K562 (cell line): ENCODE data around the gene PRR5. TPM values are rescaled to one million over a fixed set of nuclear protein-coding genes. Genes with fewer than 3 reads are reported as not detected.

Experiments used
- ATAC-seq: fragments of 200-7000 bp; cut with Tn5 transposase; 3 replicates; pipeline ENCODE4 v1.9.1; 2020; ENCODE audit warnings: moderate library complexity
- BruUV-seq: library from RNA; stranded (reverse); fragments of 400-500 nt; replicated peaks from 2 replicates; lab custom pipeline; 2021; lab: Mats Ljungman, UMichigan
- CTCF ChIA-PET: fragments of 300-600 bp; formaldehyde crosslinking; extraction: SDS; loops from one replicate; lab custom pipeline; 2021; ENCODE audit warnings: low intra/inter-chr PET ratio; lab: Yijun Ruan, JAX
- POLR2A ChIA-PET: fragments of 300-600, 350-650 bp; sonication (Branson Sonifier 250); formaldehyde crosslinking; extraction: SDS; loops from one replicate; lab custom pipeline; 2021; ENCODE audit warnings: antibody characterized with exemption, inconsistent platforms; lab: Yijun Ruan, JAX
- DNase-seq, 4 experiments: peaks; one replicate each; pipeline versions ENCODE4 v3.0.0 to v3.0.0-alpha.2; 2011 to 2018; ENCODE audit warnings: low spot score in 3 of 4, mixed read lengths in 3 of 4; ENCODE audit errors: extremely low read depth in 1 of 4
- FAIRE-seq: peaks from 2 replicates; lab custom pipeline; 2011; peaks lifted over from hg19 to GRCh38; lab: Jason Lieb, UNC
- H2AFZ ChIP-seq: 2 replicates; pipeline ENCODE4 v1.6.0; 2011; ENCODE audit warnings: low read depth, low read length, control low read depth, inconsistent platforms
- H3K27ac ChIP-seq: fragments of 200-600 bp; 3 replicates; pipeline ENCODE4 v1.8.0; 2011; ENCODE audit warnings: low read depth, mild to moderate bottlenecking, control low read depth, inconsistent platforms, low read length, moderate library complexity, mixed read lengths; ENCODE audit errors: extremely low read depth
- H3K27me3 ChIP-seq, 2 experiments: fragments of 300-600 bp in 1 of 2; 2 replicates in 1 of 2; 3 replicates in 1 of 2; pipeline versions ENCODE4 v1.6.0 to v1.8.0; 2011; ENCODE audit warnings: inconsistent platforms in 2 of 2, low read length in 2 of 2, mild to moderate bottlenecking in 1 of 2, mixed read lengths in 1 of 2, moderate library complexity in 1 of 2; ENCODE audit not compliant: control insufficient read depth in 2 of 2, insufficient read depth in 2 of 2
- H3K36me3 ChIP-seq: fragments of 300-600 bp; 3 replicates; pipeline ENCODE4 v1.8.0; 2011; ENCODE audit warnings: mild to moderate bottlenecking, low read length, inconsistent platforms; ENCODE audit not compliant: control insufficient read depth, insufficient read depth
- H3K4me1 ChIP-seq, 2 experiments: fragments of 200-600 bp in 1 of 2; replicated peaks in 1 of 2; 2 replicates in 1 of 2; 3 replicates in 1 of 2; pipeline versions ENCODE4 v1.5.1 to v1.8.0; 2011; ENCODE audit warnings: inconsistent platforms in 2 of 2, low read length in 2 of 2, mild to moderate bottlenecking in 1 of 2, mixed read lengths in 1 of 2, moderate library complexity in 1 of 2; ENCODE audit not compliant: control insufficient read depth in 2 of 2, insufficient read depth in 2 of 2
- H3K4me2 ChIP-seq: 2 replicates; pipeline ENCODE4 v1.6.1; 2011; ENCODE audit warnings: low read length, control low read depth, inconsistent platforms, mixed read lengths; ENCODE audit not compliant: insufficient read depth
- H3K4me3 ChIP-seq: fragments of 200-600 bp; sonication (generic), shearing (Covaris generic); 2 replicates; pipeline ENCODE4 v1.5.1; 2016; ENCODE audit warnings: control low read depth, inconsistent platforms
- H3K79me2 ChIP-seq: fragments of 200-600 bp; 3 replicates; pipeline ENCODE4 v1.8.0; 2011; ENCODE audit warnings: low read length, inconsistent platforms; ENCODE audit not compliant: control insufficient read depth, insufficient read depth
- H3K9ac ChIP-seq, 2 experiments: 2 replicates each; pipeline versions ENCODE4 v1.6.0 to v1.6.1; 2011; ENCODE audit warnings: low read depth in 2 of 2, low read length in 2 of 2, control low read depth in 1 of 2, inconsistent platforms in 1 of 2, mild to moderate bottlenecking in 1 of 2, mixed read lengths in 1 of 2; ENCODE audit not compliant: insufficient read depth in 1 of 2
- H3K9me1 ChIP-seq: one replicate; pipeline ENCODE4 v1.6.0; 2011; ENCODE audit warnings: inconsistent platforms, mild to moderate bottlenecking, low read length, moderate library complexity; ENCODE audit not compliant: control insufficient read depth, insufficient read depth
- H3K9me3 ChIP-seq: replicated peaks from 2 replicates; pipeline ENCODE4 v1.5.1; 2011; ENCODE audit warnings: low read depth, low read length, inconsistent platforms; ENCODE audit not compliant: control insufficient read depth, insufficient read depth
- H4K20me1 ChIP-seq: replicated peaks from 2 replicates; pipeline ENCODE4 v1.6.1; 2011; ENCODE audit warnings: low read length, inconsistent platforms, mixed read lengths; ENCODE audit not compliant: control insufficient read depth, insufficient read depth
- BHLHE40 ChIP-seq: IDR thresholded peaks from 2 replicates; pipeline ENCODE4 v1.6.1; 2011; ENCODE audit warnings: low read length, improper control_type of control experiment
- PCBP2 ChIP-seq: fragments of 200-400 bp; formaldehyde crosslinking; IDR thresholded peaks from 2 replicates; pipeline ENCODE4 v1.6.1; 2018; ENCODE audit warnings: low read length, low read depth, mild to moderate bottlenecking, moderate library complexity; ENCODE audit not compliant: poor library complexity, severe bottlenecking
- PHTF2 ChIP-seq: fragments of 250-450 bp; sonication (Bioruptor Pico); IDR thresholded peaks from 2 replicates; pipeline ENCODE4 v1.5.0; 2021; ENCODE audit warnings: mild to moderate bottlenecking
- RBM22 ChIP-seq: fragments of 200-400 bp; formaldehyde crosslinking; IDR thresholded peaks from 2 replicates; pipeline ENCODE4 v1.6.1; 2018; ENCODE audit warnings: low read length, low read depth; ENCODE audit not compliant: poor library complexity, severe bottlenecking
- RCOR1 ChIP-seq, 2 experiments: IDR thresholded peaks; 2 replicates each; pipeline ENCODE4 v1.6.1; 2012; ENCODE audit warnings: low read depth in 2 of 2, low read length in 2 of 2, borderline replicate concordance in 1 of 2, improper control_type of control experiment in 1 of 2
- SMAD1 ChIP-seq: fragments of 150-350 bp; IDR thresholded peaks from 2 replicates; pipeline ENCODE4 v1.6.1; 2014; ENCODE audit warnings: low read length, low read depth; ENCODE audit not compliant: partially characterized antibody
- SOX6 ChIP-seq: fragments of 450-650 bp; IDR thresholded peaks from 2 replicates; pipeline ENCODE4 v1.6.1; 2014; ENCODE audit warnings: mild to moderate bottlenecking
- YY1 ChIP-seq, 3 experiments: IDR thresholded peaks; 2 replicates each; pipeline ENCODE4 v1.6.1; 2011; ENCODE audit warnings: low read length in 2 of 3, mild to moderate bottlenecking in 2 of 3, moderate library complexity in 2 of 3, borderline replicate concordance in 1 of 3, control low read depth in 1 of 3, low read depth in 1 of 3; ENCODE audit not compliant: insufficient read depth in 3 of 3, insufficient replicate concordance in 2 of 3, control insufficient read depth in 1 of 3, insufficient read length in 1 of 3; ENCODE audit errors: extremely low read depth in 1 of 3
- WGBS: fragments of 100-300 bp; shearing (Covaris generic); methylation state at CpG from one replicate; pipeline ENCODE4 v1.1.6; 2016; ENCODE audit warnings: low coverage, mixed read lengths; ENCODE audit not compliant: insufficient coverage; ENCODE audit errors: missing lambda C conversion rate; 5-methylcytosine and 5-hydroxymethylcytosine counted together
- in situ Hi-C: fragments of 300-500 bp; cut with MboI; formaldehyde crosslinking; loops from 4 replicates; pipeline ENCODE4 v1.15.0; 2018; ENCODE audit warnings: inconsistent platforms, mixed read lengths
- intact Hi-C: fragments of 100-400 bp; cut with micrococcal nuclease; formaldehyde crosslinking; loops from 2 replicates; pipeline ENCODE4 v1.14.2; 2022
- polyA plus RNA-seq, 8 experiments: library from polyadenylated mRNA; depleted of rRNA in 4 of 8; stranded (reverse) in 5 of 8; unstranded in 3 of 8; fragments of >200 nt; fragmentation: Nextera tagmentation in 2 of 8; fragmentation: Illumina TruSeq in 1 of 8; extraction: Ambion mirVana in 2 of 8; extraction: Trizol in 1 of 8; gene quantifications; 2 replicates each; pipeline versions ENCODE4 v1.2.1 to v1.2.3, GENCODE V29; 2011 to 2014; ENCODE audit warnings: inconsistent platforms in 1 of 8, missing spikeins in 1 of 8
- total RNA-seq, 7 experiments: library from RNA; depleted of rRNA in 6 of 7; stranded (reverse); fragments of >200 nt in 6 of 7; fragmentation: Illumina TruSeq in 2 of 7; extraction: Trizol in 2 of 7; gene quantifications; 2 replicates each; pipeline versions ENCODE4 v1.2.1 to v1.2.3, GENCODE V29; 2011 to 2021; ENCODE audit warnings: low replicate concordance in 1 of 7
- TF ChIP-seq, protein P1 (sequence below): fragments of 450-650 bp; IDR thresholded peaks from 2 replicates; pipeline ENCODE4 v1.6.1; 2016; ENCODE audit warnings: missing biosample characterization, missing genetic modification characterization

PRR5 gene
- total and polyA plus RNA-seq, 9 of the 15 experiments (the other 6 are each of a cell fraction or from before 2014, with no cell fraction given): 0.13 to 21.0 (median 7.5) TPM

DNA sequence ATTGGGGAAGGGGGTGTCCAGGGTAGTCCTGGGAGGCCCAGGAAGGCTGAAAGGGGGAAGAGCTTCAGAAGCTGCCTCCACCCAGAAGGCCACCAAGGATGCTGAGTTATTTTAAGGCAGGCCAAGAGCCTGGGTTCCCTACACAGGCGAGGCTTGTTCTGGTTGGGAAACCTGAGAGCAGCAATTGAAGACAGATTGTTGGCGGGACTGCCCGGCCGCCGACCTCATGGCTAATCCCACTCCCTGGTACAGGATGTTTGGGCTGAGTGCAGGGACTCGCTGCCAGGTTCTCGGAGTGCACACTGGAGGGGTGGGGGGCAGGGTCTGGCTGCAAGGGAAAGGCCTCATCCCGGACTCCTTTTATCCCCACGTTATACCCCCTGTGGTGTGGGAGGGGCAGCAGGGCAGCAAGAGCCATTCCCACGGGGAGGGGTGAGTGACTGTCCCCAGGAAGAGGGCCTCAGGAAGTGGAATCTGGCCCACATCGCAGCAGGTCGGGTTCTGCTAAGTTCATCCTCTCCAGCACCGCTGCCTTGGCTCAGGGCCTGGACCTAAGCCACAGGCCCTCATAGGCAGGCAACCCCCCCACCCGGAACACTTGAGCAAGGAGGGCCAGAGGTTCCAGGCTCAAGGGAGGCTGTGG, 43.6 kb upstream of the PRR5 start (continued):
- TF ChIP-seq SMAD1: no peak
- no peak for TF ChIP-seq BHLHE40
- no peak for TF ChIP-seq RBM22
- TF ChIP-seq, protein P1, sequence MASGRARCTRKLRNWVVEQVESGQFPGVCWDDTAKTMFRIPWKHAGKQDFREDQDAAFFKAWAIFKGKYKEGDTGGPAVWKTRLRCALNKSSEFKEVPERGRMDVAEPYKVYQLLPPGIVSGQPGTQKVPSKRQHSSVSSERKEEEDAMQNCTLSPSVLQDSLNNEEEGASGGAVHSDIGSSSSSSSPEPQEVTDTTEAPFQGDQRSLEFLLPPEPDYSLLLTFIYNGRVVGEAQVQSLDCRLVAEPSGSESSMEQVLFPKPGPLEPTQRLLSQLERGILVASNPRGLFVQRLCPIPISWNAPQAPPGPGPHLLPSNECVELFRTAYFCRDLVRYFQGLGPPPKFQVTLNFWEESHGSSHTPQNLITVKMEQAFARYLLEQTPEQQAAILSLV (tag): no peak
- TF ChIP-seq, all 486 proteins: peak for 0

DNA sequence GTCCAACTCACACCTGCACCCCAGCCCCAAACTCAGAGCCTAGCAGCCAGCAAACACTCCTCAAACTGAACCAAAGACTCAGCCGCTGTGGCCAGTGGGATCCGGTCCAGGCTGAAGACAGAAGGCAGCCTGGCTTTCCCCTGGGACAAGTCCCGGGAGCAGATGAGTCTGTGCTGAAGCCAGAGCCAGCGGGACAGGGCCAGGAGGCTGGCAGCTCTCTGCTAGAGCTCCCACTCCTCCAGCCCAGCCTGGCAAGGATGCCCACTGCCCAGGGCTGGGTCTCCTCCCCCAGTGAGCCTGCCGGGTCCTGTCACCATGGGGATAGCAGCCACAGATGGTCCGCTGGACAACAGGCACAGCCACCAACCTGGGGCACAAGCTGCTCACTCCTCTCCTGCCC, 42.9 kb upstream of the PRR5 start:
- H3K79me2 ChIP-seq: no peaks in the 10 kb centered on the region
- no peak; the same call in 2 of the 3 replicates for ATAC-seq
- H2AFZ ChIP-seq: no peak overlapping the region
- TF ChIP-seq RCOR1 (IDR thresholded peaks at IDR 0.05; ENCODE audit: borderline replicate concordance in 1 of 2, low read depth in 2 of 2, low read length in 2 of 2) (no peak), PHTF2 (no peak), SOX6 (no peak), PCBP2 (no peak), YY1 (IDR thresholded peaks at IDR 0.05; ENCODE audit: borderline replicate concordance in 1 of 3, control insufficient read depth in 1 of 3, extremely low read depth in 1 of 3, insufficient read depth in 3 of 3, insufficient read length in 1 of 3, insufficient replicate concordance in 2 of 3, low read depth in 1 of 3, low read length in 2 of 3) (no peak)
- POLR2A ChIA-PET: interaction anchor here (0.6 kb wide), 1 partner anchor 987 kb away, joined by 3 read pairs; no protein-coding TSS in a partner anchor
- CTCF ChIA-PET: no interaction called here
- FAIRE-seq: no peak
- intact Hi-C loops: no loop called here
- peaks cover 0 to 2% of the 10 kb centered on the region in 2 experiments; a peak in 2 of 5 replicates for H3K4me1 ChIP-seq
- no peak overlapping the region for H3K4me2 ChIP-seq
- H3K4me3 ChIP-seq: no peak overlapping the region
- H4K20me1 ChIP-seq: no peaks in the 10 kb centered on the region
- WGBS: 0% methylated on average over 4 of the region's 6 CpGs
- in situ Hi-C loops: no loop called here
- BruUV-seq: no TSS peak
- H3K9me3 ChIP-seq: no peaks in the 10 kb centered on the region
- no peak overlapping the region for H3K27ac ChIP-seq
- no peaks in the 10 kb centered on the region for H3K36me3 ChIP-seq
- H3K9ac ChIP-seq: no peak overlapping the region
- H3K27me3 ChIP-seq: peaks cover 3 to 32% of the 10 kb centered on the region in 2 experiments; a peak in 3 of 5 replicates
- no peaks in the 10 kb centered on the region for H3K9me1 ChIP-seq
- DNase-seq: no peak
